Measurements from ENCODE around the gene CACNA1G. TPM values are rescaled to one million over a fixed set of nuclear protein-coding genes. Genes with fewer than 3 reads are reported as not detected.

CACNA1G gene
- total RNA-seq, 1 donor from 2014 or later = not detected

DNA sequence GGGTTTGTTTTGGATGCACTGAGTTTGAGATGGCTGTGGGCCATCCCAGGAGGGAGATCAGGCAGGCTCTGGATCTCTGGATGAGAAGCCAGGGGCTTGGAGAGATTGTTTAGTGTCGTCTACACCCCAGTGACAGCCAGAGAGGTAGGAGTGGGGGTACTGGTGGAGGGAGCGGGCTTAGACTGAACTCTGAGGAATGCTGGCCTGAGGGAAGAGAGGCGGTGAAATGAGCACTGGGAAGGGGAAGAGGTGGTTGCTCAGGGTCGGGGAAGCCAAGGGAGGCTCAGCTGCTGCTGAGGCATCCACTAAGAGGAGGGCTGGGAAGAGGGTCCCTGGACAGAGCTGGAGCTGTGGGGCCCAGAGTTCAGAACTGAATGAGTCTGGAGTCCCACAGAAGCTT lies 23.6 kb downstream of the CACNA1G start:
- peaks cover 48% of the 10 kb centered on the region for H3K27me3 ChIP-seq (ENCODE audit: control insufficient read depth, insufficient read depth, low read length)
- no peak overlapping the region for H3K4me3 ChIP-seq (ENCODE audit: low read depth, low read length)
- TF ChIP-seq, protein P1, sequence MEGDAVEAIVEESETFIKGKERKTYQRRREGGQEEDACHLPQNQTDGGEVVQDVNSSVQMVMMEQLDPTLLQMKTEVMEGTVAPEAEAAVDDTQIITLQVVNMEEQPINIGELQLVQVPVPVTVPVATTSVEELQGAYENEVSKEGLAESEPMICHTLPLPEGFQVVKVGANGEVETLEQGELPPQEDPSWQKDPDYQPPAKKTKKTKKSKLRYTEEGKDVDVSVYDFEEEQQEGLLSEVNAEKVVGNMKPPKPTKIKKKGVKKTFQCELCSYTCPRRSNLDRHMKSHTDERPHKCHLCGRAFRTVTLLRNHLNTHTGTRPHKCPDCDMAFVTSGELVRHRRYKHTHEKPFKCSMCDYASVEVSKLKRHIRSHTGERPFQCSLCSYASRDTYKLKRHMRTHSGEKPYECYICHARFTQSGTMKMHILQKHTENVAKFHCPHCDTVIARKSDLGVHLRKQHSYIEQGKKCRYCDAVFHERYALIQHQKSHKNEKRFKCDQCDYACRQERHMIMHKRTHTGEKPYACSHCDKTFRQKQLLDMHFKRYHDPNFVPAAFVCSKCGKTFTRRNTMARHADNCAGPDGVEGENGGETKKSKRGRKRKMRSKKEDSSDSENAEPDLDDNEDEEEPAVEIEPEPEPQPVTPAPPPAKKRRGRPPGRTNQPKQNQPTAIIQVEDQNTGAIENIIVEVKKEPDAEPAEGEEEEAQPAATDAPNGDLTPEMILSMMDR (IDR thresholded peaks at IDR 0.05; ENCODE audit: insufficient read depth, low read length, poor library complexity, severe bottlenecking) = no peak
- DNase-seq (ENCODE audit: low read depth) = no peak
- H3K36me3 ChIP-seq (ENCODE audit: control insufficient read depth, insufficient read depth, low read length) = no peaks in the 10 kb centered on the region

DNA sequence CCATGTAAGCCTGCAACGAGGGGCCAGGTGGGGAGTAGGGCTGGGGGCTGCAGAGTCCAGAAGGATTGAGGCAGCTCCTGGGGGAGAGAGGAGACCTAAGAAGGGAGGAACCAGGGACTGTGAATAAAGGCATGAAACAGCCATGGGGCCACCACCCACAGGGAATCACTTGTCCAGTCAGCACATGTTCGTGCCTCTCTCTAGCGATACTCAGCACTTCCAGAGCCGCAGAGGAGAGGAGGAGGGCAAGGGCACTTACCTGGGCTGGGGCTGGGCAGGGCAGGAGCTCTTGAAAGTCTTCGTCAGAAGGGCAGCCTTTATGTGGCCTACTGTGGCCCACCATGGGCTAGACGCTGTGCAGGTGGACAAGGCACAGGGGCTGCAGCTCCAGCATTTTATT lies 24.2 kb downstream of the CACNA1G start:
- no peak overlapping the region for H3K4me3 ChIP-seq (ENCODE audit: low read depth, low read length)
- no peak for DNase-seq (ENCODE audit: low read depth)
- H3K36me3 ChIP-seq (ENCODE audit: control insufficient read depth, insufficient read depth, low read length) = no peaks in the 10 kb centered on the region
- TF ChIP-seq, protein P1 (IDR thresholded peaks at IDR 0.05; ENCODE audit: insufficient read depth, low read length, poor library complexity, severe bottlenecking) = no peak
- H3K27me3 ChIP-seq (ENCODE audit: control insufficient read depth, insufficient read depth, low read length) = peaks cover 45% of the 10 kb centered on the region

DNA sequence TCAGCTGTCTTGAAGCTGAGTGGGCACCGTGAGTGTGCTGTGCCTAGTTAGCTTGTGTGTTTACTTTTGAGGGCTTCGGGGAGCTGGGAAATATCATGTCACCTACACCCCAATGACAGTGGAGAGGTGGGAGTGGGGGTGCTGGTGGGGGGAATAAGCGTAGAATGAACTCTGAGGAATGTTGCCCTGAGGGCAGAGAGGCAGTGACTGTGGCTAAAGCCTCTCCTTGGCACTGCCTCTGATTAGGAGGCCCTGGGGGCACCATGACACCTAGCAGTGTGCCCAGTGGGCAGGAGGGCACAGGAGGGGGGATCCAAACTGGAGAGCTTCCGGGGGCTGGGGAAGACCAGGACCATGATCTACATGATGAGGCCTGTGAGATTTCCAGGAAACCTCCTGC lies 24.8 kb downstream of the CACNA1G start:
- Histone ChIP-seq H3K4me3 (ENCODE audit: low read depth, low read length) (no peak overlapping the region), H3K36me3 (ENCODE audit: control insufficient read depth, insufficient read depth, low read length) (no peaks in the 10 kb centered on the region), H3K27me3 (ENCODE audit: control insufficient read depth, insufficient read depth, low read length) (peaks cover 42% of the 10 kb centered on the region)
- TF ChIP-seq, protein P1 (IDR thresholded peaks at IDR 0.05; ENCODE audit: insufficient read depth, low read length, poor library complexity, severe bottlenecking) = no peak
- no peak for DNase-seq (ENCODE audit: low read depth)

DNA sequence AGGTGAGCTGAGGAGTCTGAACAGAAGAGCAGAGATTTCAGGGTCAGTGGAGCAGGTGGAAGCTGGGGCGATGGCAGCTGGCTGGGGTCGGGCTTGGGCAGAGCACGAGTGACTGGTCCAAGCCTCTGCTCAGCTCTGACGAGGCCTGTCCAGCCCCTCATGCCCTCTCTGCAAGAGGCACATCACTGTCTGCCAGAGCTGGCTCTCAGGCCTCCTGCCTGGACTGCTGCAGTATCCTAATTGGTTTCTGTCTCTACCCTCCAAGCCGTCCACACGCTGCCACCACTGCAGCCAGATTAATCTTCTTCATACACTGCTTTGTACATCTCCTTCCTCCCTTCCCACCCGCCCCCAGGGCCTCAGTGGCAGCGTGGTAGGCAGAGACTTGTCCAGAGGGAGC lies 25.4 kb downstream of the CACNA1G start:
- TF ChIP-seq, protein P1 (IDR thresholded peaks at IDR 0.05; ENCODE audit: insufficient read depth, low read length, poor library complexity, severe bottlenecking) = no peak
- no peak for DNase-seq (ENCODE audit: low read depth)
- Histone ChIP-seq H3K36me3 (ENCODE audit: control insufficient read depth, insufficient read depth, low read length) (no peaks in the 10 kb centered on the region), H3K27me3 (ENCODE audit: control insufficient read depth, insufficient read depth, low read length) (peaks cover 42% of the 10 kb centered on the region), H3K4me3 (ENCODE audit: low read depth, low read length) (no peak overlapping the region)

DNA sequence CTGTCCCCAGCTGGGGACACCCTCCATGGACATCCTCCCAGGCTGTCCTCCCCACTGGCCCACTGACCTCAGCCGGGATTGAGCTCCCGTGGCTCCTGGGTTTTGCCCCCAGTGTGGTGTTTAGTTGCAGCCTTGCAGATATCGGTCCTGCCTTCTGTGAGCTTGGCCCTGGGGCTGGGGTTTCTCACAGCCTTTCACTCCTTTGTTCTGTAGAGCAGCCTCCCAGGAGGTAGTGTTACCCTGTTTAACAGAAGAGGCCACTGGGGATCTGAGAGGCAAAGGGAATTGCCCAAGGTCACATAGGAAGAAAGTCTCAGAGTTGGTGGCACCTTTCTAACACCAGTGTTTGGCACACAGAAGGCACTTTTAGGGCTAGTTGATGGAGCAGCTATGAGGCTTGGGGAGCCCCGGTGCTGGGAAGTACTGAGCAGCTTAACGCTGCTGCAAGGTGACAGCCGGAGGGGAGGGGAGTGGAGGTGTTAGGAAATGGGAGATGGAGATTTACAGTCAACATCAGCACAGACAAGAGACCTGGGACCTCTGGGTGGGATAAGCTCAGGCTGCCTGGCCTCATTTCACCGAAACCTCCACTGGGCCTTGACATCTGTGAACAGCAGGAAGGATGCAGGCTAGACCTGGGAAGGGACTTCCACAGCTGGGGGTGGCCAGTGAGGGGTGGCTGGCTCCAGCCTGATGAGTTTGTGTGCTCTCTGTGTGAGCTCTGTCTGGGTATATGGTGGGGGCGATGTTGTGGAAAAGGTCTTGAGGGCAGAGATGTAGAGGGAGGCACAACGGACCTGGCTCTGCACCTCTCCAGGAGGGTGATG lies 26.1 kb downstream of the CACNA1G start:
- no peaks in the 10 kb centered on the region for H3K36me3 ChIP-seq (ENCODE audit: control insufficient read depth, insufficient read depth, low read length)
- H3K27me3 ChIP-seq (ENCODE audit: control insufficient read depth, insufficient read depth, low read length) = peaks cover 43% of the 10 kb centered on the region
- no peak for DNase-seq (ENCODE audit: low read depth)
- H3K4me3 ChIP-seq (ENCODE audit: low read depth, low read length) = no peak overlapping the region
- TF ChIP-seq, protein P1 (IDR thresholded peaks at IDR 0.05; ENCODE audit: insufficient read depth, low read length, poor library complexity, severe bottlenecking) = no peak

DNA sequence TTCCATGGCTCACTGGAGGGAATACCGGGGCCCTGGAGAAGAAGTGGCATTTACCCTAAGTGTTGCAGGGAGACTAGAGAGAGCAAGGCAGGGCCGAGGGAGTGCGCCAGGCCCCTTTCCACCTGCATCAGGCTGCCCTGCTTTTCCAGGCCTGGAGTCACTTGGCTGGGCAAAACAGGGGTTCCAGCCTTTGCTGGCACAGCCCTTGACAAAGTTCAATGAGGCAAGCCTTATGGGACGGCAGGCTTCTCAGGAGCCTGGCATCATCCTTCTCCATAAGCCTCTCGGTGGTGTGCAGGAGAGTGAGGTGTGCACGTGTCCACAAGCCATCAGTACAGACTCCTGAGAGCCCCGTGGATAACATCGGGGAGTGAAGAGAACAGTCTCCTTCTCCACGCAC lies 27.1 kb downstream of the CACNA1G start:
- H3K4me3 ChIP-seq (ENCODE audit: low read depth, low read length) = no peak overlapping the region
- peaks cover 47% of the 10 kb centered on the region for H3K27me3 ChIP-seq (ENCODE audit: control insufficient read depth, insufficient read depth, low read length)
- TF ChIP-seq, protein P1 (IDR thresholded peaks at IDR 0.05; ENCODE audit: insufficient read depth, low read length, poor library complexity, severe bottlenecking) = no peak
- H3K36me3 ChIP-seq (ENCODE audit: control insufficient read depth, insufficient read depth, low read length) = no peaks in the 10 kb centered on the region
- no peak for DNase-seq (ENCODE audit: low read depth)
